SU-DHL-6 (cell line): ENCODE measurements around the gene CERS6.
"Not testable (repeated sequence)": the region's sequence is repeated elsewhere in the genome, so short reads cannot be mapped to it uniquely, and the experiment has no call there.

Experiments
- H2AFZ ChIP-seq: fragments of 200-600 bp; sonication (generic); 2 replicates; pipeline ENCODE4 v1.6.1; 2014; ENCODE audit warnings: low read depth, mild to moderate bottlenecking, moderate library complexity, mixed read lengths, antibody characterized with exemption, low read length; ENCODE audit not compliant: severe bottlenecking
- H3F3A ChIP-seq: fragments of 200-600 bp; shearing (Covaris generic); 2 replicates; pipeline ENCODE4 v1.6.0; 2016; ENCODE audit warnings: antibody characterized with exemption, mild to moderate bottlenecking; ENCODE audit not compliant: insufficient read depth
- H3K27ac ChIP-seq: fragments of 200-600 bp; sonication (generic); 2 replicates; pipeline ENCODE4 v1.5.1; 2016; ENCODE audit warnings: low read depth, mild to moderate bottlenecking, low read length, moderate library complexity, mixed read lengths
- H3K27me3 ChIP-seq: fragments of 200-600 bp; sonication (generic), shearing (Covaris generic); 2 replicates; pipeline ENCODE4 v1.6.0; 2014; ENCODE audit warnings: mild to moderate bottlenecking, low read length
- H3K36me3 ChIP-seq: fragments of 200-600 bp; sonication (generic); 2 replicates; pipeline ENCODE4 v1.6.1; 2014; ENCODE audit warnings: mild to moderate bottlenecking, low read length, mixed read lengths
- H3K4me2 ChIP-seq: fragments of 300-600, 200-600 bp; shearing (Covaris generic), sonication (generic); 2 replicates; pipeline ENCODE4 v1.6.0; 2014; ENCODE audit warnings: low read length, low read depth, mild to moderate bottlenecking; ENCODE audit not compliant: poor library complexity, severe bottlenecking
- H3K4me3 ChIP-seq: fragments of 200-600 bp; sonication (generic); 2 replicates; pipeline ENCODE4 v1.5.1; 2014; ENCODE audit warnings: antibody characterized with exemption, low read length, mild to moderate bottlenecking, mixed read lengths; ENCODE audit not compliant: insufficient read depth, poor library complexity, severe bottlenecking
- H3K79me2 ChIP-seq: fragments of 200-600 bp; sonication (generic); 2 replicates; pipeline ENCODE4 v1.6.1; 2014; ENCODE audit warnings: mild to moderate bottlenecking, low read length, moderate library complexity; ENCODE audit not compliant: insufficient read depth
- H3K9ac ChIP-seq: fragments of 200-600 bp; sonication (generic); 2 replicates; pipeline ENCODE4 v1.7.0; 2014; ENCODE audit warnings: mild to moderate bottlenecking, low read length
- H3K9me2 ChIP-seq: fragments of 200-600 bp; sonication (generic); replicated peaks from 2 replicates; pipeline ENCODE4 v1.6.1; 2014; ENCODE audit warnings: low read length; ENCODE audit not compliant: insufficient read depth
- H3K9me3 ChIP-seq: fragments of 200-600 bp; sonication (generic); 2 replicates; pipeline ENCODE4 v1.6.1; 2014; ENCODE audit warnings: low read length, mixed read lengths; ENCODE audit not compliant: insufficient read depth
- H4K20me1 ChIP-seq: fragments of 200-600 bp; sonication (generic); 2 replicates; pipeline ENCODE4 v1.6.1; 2014; ENCODE audit warnings: low read depth, mild to moderate bottlenecking, antibody characterized with exemption, low read length, moderate library complexity, mixed read lengths
- CTCF ChIP-seq: fragments of 200-600 bp; sonication (generic); IDR thresholded peaks from one replicate; pipeline ENCODE4 v1.5.1; 2017; ENCODE audit warnings: antibody characterized with exemption, mild to moderate bottlenecking, low read length, moderate library complexity; ENCODE audit not compliant: insufficient read depth, poor library complexity, severe bottlenecking
- EZH2phosphoT487 ChIP-seq: fragments of 200-600 bp; sonication (generic), shearing (Covaris generic); conservative IDR thresholded peaks from 2 replicates; pipeline ENCODE4 v1.6.1; 2018; ENCODE audit warnings: mild to moderate bottlenecking, antibody characterized with exemption, low read length, moderate library complexity, mixed read lengths

Gene CERS6

GRCh38 chr2:168767258-168767657, 311.2 kb downstream of the CERS6 start:
- Histone ChIP-seq H3K36me3 (no peaks in the 10 kb centered on the region), H3K79me2 (no peaks in the 10 kb centered on the region), H3K4me2 (no peak overlapping the region), H2AFZ (no peak overlapping the region), H3K4me3 (no peak overlapping the region), H3K9me2 (no peaks in the 10 kb centered on the region), H3K27me3 (no peaks in the 10 kb centered on the region), H3F3A (no peaks in the 10 kb centered on the region), H3K27ac (no peak overlapping the region), H3K9me3 (no peaks in the 10 kb centered on the region), H3K9ac (no peak overlapping the region), H4K20me1 (no peaks in the 10 kb centered on the region)
- TF ChIP-seq CTCF (no peak), EZH2phosphoT487 (no peak)

- not testable (repeated sequence) for H3K4me2 ChIP-seq, H3K27ac ChIP-seq, H3F3A ChIP-seq, H3K27me3 ChIP-seq, H4K20me1 ChIP-seq, H3K4me3 ChIP-seq, H3K9ac ChIP-seq, H3K36me3 ChIP-seq, H3K9me2 ChIP-seq, H3K79me2 ChIP-seq, H3K9me3 ChIP-seq, H2AFZ ChIP-seq
Measured at GRCh38 chr2:168768357-168768756, 312.3 kb downstream of the CERS6 start.

GRCh38 chr2:168770796-168771195, 314.7 kb downstream of the CERS6 start:
- no peaks in the 10 kb centered on the region for H3K9me3 ChIP-seq
- H3K79me2 ChIP-seq = no peaks in the 10 kb centered on the region
- no peak overlapping the region for H2AFZ ChIP-seq
- H3K4me2 ChIP-seq = no peak overlapping the region
- no peaks in the 10 kb centered on the region for H3K36me3 ChIP-seq
- H3K27me3 ChIP-seq = no peaks in the 10 kb centered on the region
- H4K20me1 ChIP-seq = no peaks in the 10 kb centered on the region
- no peak overlapping the region for H3K27ac ChIP-seq
- H3K4me3 ChIP-seq = no peak overlapping the region
- H3K9ac ChIP-seq = no peak overlapping the region
- no peak for TF ChIP-seq CTCF
- TF ChIP-seq EZH2phosphoT487 = no peak
- H3F3A ChIP-seq = no peaks in the 10 kb centered on the region
- H3K9me2 ChIP-seq = no peaks in the 10 kb centered on the region

GRCh38 chr2:168772704-168773103, 316.6 kb downstream of the CERS6 start:
- no peak overlapping the region for H3K4me2 ChIP-seq
- H3K9me3 ChIP-seq = no peaks in the 10 kb centered on the region
- H3K27ac ChIP-seq = no peak overlapping the region
- H3K4me3 ChIP-seq = no peak overlapping the region
- H3K36me3 ChIP-seq = no peaks in the 10 kb centered on the region
- no peaks in the 10 kb centered on the region for H4K20me1 ChIP-seq
- H3F3A ChIP-seq = no peaks in the 10 kb centered on the region
- TF ChIP-seq EZH2phosphoT487 (no peak), CTCF (no peak)
- no peaks in the 10 kb centered on the region for H3K27me3 ChIP-seq
- H3K9me2 ChIP-seq = no peaks in the 10 kb centered on the region
- H3K79me2 ChIP-seq = no peaks in the 10 kb centered on the region
- H3K9ac ChIP-seq = no peak overlapping the region
- no peak overlapping the region for H2AFZ ChIP-seq
